Mesodermal cell (in vitro differentiated cells): Measurements from ENCODE around the gene DENND11.

ENCODE experiments used
- H3K27ac ChIP-seq: 2 replicates; pipeline ENCODE4 v1.7.0; 2013; ENCODE audit warnings: mild to moderate bottlenecking, low read depth, low read length, moderate library complexity; ENCODE audit not compliant: severe bottlenecking
- H3K36me3 ChIP-seq: 2 replicates; pipeline ENCODE4 v1.7.1; 2013; ENCODE audit warnings: mild to moderate bottlenecking, low read length, moderate library complexity; ENCODE audit not compliant: control insufficient read depth, insufficient read depth
- H3K4me1 ChIP-seq: one replicate; pipeline ENCODE4 v1.7.1; 2013; ENCODE audit warnings: mild to moderate bottlenecking, low read length; ENCODE audit not compliant: insufficient read depth, control insufficient read depth, poor library complexity, severe bottlenecking
- H3K4me3 ChIP-seq: 2 replicates; pipeline ENCODE4 v1.7.0; 2013; ENCODE audit warnings: low read length, control low read depth, mild to moderate bottlenecking; ENCODE audit not compliant: insufficient read depth, poor library complexity, severe bottlenecking; ENCODE audit errors: extremely low read depth
- H3K9me3 ChIP-seq: 2 replicates; pipeline ENCODE4 v1.7.1; 2013; ENCODE audit warnings: mild to moderate bottlenecking, low read length, moderate library complexity; ENCODE audit not compliant: control insufficient read depth
- WGBS, 2 experiments: methylation state at CpG; one replicate each; pipeline ENCODE4 v1.1.5; 2013; ENCODE audit warnings: missing lambda C conversion rate in 2 of 2; ENCODE audit not compliant: insufficient coverage in 2 of 2; 5-methylcytosine and 5-hydroxymethylcytosine counted together

DENND11 gene

GRCh38 chr7:141663081-141663849, 38.7 kb downstream of the DENND11 start:
- Histone ChIP-seq H3K4me3 (no peak overlapping the region), H3K9me3 (no peaks in the 10 kb centered on the region), H3K36me3 (peaks cover 64% of the 10 kb centered on the region), H3K4me1 (no peaks in the 10 kb centered on the region), H3K27ac (peak overlapping the region; percentile 33)
- 73% methylated on average over 3 of the region's 6 CpGs; no CpG with 5 or more reads in 1 of the 2 experiments for WGBS, 2 experiments

- H3K27ac ChIP-seq: peak overlapping the region; percentile 42
- H3K4me3 ChIP-seq: no peak overlapping the region
- no peaks in the 10 kb centered on the region for H3K9me3 ChIP-seq
- H3K36me3 ChIP-seq: peaks cover 76% of the 10 kb centered on the region
- no peaks in the 10 kb centered on the region for H3K4me1 ChIP-seq
- WGBS, 2 experiments: 91 to 97% methylated on average over 3 to 4 of the region's 4 CpGs
These were observed 41.7 kb downstream of the DENND11 start for GRCh38 chr7:141660259-141660658.

DNA sequence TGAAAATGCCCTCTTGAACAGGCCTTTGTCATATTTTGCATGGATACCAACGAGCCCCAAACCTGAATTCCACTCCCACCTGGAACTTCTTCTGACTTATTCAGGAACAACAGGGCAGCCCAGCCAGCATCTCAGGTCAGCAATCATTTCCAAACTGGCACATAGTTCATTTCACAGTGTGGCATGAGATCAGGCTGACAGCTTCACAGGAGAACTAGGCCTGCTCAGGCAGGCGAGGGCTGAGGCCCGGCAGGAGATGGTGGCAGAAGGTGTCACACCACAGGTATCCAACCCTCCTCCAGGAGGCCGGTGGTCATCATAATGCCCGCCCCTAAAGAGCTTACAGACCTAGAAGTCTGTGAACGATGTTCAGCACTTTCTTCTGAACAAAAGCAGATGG, 42.5 kb downstream of the DENND11 start:
- Histone ChIP-seq H3K36me3 (peaks cover 69% of the 10 kb centered on the region), H3K27ac (no peak overlapping the region), H3K4me3 (no peak overlapping the region), H3K4me1 (peaks cover 4% of the 10 kb centered on the region), H3K9me3 (no peaks in the 10 kb centered on the region)
- WGBS, 2 experiments: 91 to 94% methylated on average over 5 to 6 of the region's 6 CpGs

DNA sequence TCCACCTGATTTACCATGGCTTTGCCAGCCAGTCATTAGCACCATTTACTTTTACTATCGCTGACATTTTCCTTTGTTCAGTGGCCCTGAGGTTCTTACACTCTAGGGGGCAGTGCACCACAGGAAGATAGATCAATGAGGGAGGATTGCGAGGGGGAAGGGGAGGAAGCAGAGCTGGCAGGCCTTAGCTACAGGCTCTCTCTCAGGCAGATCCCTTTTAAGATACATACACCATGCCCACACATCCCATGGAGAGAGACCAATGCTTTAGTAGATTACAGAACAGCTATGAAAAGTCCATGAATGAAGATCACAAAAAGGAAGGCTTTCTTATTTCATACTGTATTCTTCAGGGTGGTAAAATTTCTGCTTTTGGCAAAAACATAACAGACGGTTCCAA, 47.4 kb downstream of the DENND11 start:
- Histone ChIP-seq H3K36me3 (peaks cover 50% of the 10 kb centered on the region), H3K4me3 (no peak overlapping the region), H3K9me3 (no peaks in the 10 kb centered on the region), H3K27ac (no peak overlapping the region), H3K4me1 (peaks cover 13% of the 10 kb centered on the region)
- WGBS, 2 experiments: 0% methylated on average over 1 of the region's 3 CpGs

DNA sequence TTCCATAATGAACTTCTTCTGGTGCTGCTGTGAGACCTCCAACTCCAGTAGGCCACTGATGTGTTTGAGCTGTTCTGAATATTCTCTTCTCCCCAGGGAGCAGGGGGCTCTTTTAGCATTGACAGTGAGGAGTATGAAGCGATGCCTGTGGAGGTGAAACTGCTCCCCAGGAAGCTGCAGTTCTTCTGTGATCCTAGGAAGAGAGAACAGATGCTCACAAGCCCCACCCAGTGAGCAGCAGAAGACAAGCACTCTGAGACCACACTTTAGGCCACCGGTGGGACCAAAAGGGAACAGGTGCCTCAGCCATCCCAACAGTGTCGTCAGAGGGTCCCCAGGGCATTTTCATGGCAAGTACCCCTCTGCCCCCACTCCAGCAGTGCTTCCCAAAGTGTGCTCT, 49.3 kb downstream of the DENND11 start:
- Histone ChIP-seq H3K36me3 (peaks cover 37% of the 10 kb centered on the region), H3K27ac (no peak overlapping the region), H3K4me1 (peaks cover 13% of the 10 kb centered on the region), H3K9me3 (no peaks in the 10 kb centered on the region), H3K4me3 (no peak overlapping the region)
- WGBS, 2 experiments: 57 to 66% methylated on average over 2 of the region's 3 CpGs
